ENCODE measurements around the gene TCAF1.

Gene TCAF1

DNA sequence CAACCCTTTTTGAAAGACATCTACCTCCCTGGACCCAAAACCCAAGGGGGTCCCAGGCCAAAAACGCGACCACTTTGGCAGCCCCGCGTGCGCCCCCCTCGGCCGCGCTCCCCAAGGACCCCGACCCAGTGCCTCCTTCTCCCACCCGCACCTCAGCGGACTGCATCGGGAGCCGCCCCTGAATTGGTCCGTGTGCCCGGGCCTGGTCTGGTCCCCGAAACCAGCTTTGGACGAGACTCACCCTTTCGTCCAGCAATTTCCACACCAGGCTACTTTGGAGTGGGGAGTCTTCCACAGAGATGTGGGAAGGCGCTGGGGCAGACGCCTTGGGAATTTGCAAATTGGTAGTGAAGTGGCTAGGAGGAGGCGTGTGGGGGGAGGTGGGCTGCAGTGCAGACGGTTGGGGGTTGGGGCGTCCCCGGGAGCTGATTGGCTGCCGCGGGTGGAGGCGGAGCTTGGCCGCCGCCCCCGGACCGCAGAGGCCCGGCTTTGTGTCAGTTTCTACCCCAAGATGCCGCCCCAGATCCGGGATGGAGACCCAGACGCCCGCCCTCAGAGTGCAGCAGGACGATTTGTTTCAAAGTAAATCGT, 16.9 kb downstream of the TCAF1 start:
- POLR2A ChIA-PET: interaction anchor here (9.0 kb wide), 1 partner anchor 15 kb away, joined by 60 read pairs; the partner anchor contains the start of gene TCAF1
- TF ChIP-seq FOXM1 (IDR thresholded peaks at IDR 0.05; ENCODE audit: borderline replicate concordance) (no peak), NFRKB (IDR thresholded peaks at IDR 0.05) (no peak), ARNT (IDR thresholded peaks at IDR 0.05) (no peak), TARDBP (IDR thresholded peaks at IDR 0.05) (no peak), ZNF384 (IDR thresholded peaks at IDR 0.05) (no peak), HDGF (IDR thresholded peaks at IDR 0.05; ENCODE audit: borderline replicate concordance) (no peak), L3MBTL2 (conservative IDR thresholded peaks at IDR 0.05) (no peak), SP1 (IDR thresholded peaks at IDR 0.05) (no peak), SUZ12 (IDR thresholded peaks at IDR 0.05) (no peak), BHLHE40 (IDR thresholded peaks at IDR 0.05; ENCODE audit: borderline replicate concordance) (no peak), LEF1 (IDR thresholded peaks at IDR 0.05; ENCODE audit: borderline replicate concordance) (no peak), FOXK2 (IDR thresholded peaks at IDR 0.05) (no peak), ELF4 (IDR thresholded peaks at IDR 0.05) (no peak)
- TF ChIP-seq, protein P1, sequence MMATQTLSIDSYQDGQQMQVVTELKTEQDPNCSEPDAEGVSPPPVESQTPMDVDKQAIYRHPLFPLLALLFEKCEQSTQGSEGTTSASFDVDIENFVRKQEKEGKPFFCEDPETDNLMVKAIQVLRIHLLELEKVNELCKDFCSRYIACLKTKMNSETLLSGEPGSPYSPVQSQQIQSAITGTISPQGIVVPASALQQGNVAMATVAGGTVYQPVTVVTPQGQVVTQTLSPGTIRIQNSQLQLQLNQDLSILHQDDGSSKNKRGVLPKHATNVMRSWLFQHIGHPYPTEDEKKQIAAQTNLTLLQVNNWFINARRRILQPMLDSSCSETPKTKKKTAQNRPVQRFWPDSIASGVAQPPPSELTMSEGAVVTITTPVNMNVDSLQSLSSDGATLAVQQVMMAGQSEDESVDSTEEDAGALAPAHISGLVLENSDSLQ (IDR thresholded peaks at IDR 0.05): no peak
- no peak for DNase-seq (ENCODE audit: extremely low spot score)
- CTCF ChIA-PET: no interaction called here

DNA sequence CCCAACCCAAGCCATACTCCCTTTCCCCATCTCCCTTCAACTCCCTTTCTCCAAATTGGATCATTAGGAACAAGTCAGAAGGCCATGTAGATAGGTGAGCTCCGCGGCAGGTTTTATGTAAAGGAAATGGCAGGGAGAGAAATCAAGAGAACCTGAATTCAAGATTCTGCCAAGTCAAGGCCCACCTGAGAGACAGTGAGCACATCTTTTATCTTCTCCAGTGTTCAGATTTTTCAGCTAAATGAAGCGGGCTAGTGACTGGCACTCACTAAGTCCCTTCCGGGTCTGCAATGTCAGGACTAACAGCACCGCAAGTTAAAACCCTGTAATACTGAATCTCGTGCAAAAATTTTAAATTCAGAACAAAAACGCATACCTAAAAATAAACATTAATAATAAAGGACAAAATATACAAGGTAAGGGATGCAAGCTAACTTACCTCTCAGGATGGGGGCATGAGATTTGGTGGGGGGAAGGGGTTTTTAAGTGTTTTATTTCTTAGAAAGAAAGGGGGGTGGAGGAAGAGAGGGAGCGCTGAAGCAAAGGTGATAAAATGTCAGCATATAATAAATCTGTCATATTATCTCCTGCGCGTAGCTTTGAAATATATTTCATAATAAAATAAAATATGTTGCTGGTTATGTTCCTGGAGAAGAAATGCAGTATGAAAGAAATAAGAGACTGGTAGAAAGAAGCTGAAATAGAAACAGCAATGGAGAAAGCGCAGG, 17.6 kb downstream of the TCAF1 start:
- ChIA-PET POLR2A (interaction anchor here (9.0 kb wide), 1 partner anchor 16 kb away, joined by 60 read pairs; the partner anchor contains the start of gene TCAF1), CTCF (no interaction called here)
- TF ChIP-seq CTBP1 (IDR thresholded peaks at IDR 0.05; ENCODE audit: borderline replicate concordance): no peak
- TF ChIP-seq BHLHE40 (IDR thresholded peaks at IDR 0.05; ENCODE audit: borderline replicate concordance): no peak
- no peak for TF ChIP-seq TARDBP (IDR thresholded peaks at IDR 0.05)
- no peak for TF ChIP-seq FOXM1 (IDR thresholded peaks at IDR 0.05; ENCODE audit: borderline replicate concordance)
- no peak for TF ChIP-seq ARNT (IDR thresholded peaks at IDR 0.05)
- no peak for TF ChIP-seq LEF1 (IDR thresholded peaks at IDR 0.05; ENCODE audit: borderline replicate concordance)
- no peak for TF ChIP-seq ELF4 (IDR thresholded peaks at IDR 0.05)
- TF ChIP-seq FOXK2 (IDR thresholded peaks at IDR 0.05): no peak
- TF ChIP-seq ZNF384 (IDR thresholded peaks at IDR 0.05): no peak
- TF ChIP-seq HDGF (IDR thresholded peaks at IDR 0.05; ENCODE audit: borderline replicate concordance): no peak
- DNase-seq (ENCODE audit: extremely low spot score): no peak

DNA sequence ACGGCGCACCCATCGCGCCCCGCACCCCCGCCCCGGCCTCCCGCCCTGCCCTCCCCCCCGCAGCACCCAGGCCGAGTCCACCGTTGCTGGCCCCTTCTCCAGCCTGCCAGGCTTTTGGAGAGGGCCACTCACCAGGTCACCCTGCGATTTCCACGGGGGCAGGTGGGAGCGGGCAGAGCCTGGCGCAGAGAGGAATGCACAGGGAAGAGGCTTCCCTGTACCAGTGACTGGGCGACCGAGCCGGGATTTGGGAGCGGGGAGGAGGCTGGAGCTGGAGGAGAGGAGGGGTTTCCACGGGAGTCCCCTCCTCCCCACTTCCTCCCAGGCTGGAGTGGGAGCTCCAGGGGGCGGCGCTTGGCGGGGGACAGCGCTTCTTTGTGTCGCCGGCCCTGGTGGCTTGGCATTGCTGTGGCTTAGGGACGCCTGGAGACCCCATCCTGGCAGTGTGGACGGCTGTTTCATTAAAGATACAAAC, 19.3 kb downstream of the TCAF1 start:
- no peak for TF ChIP-seq BHLHE40 (IDR thresholded peaks at IDR 0.05; ENCODE audit: borderline replicate concordance)
- no peak for TF ChIP-seq TARDBP (IDR thresholded peaks at IDR 0.05)
- TF ChIP-seq ARNT (IDR thresholded peaks at IDR 0.05): no peak
- no peak for TF ChIP-seq FOXA1 (IDR thresholded peaks at IDR 0.05)
- TF ChIP-seq, protein P1 (IDR thresholded peaks at IDR 0.05): no peak
- no peak for TF ChIP-seq SP1 (IDR thresholded peaks at IDR 0.05)
- TF ChIP-seq CTBP1 (IDR thresholded peaks at IDR 0.05; ENCODE audit: borderline replicate concordance): no peak
- no peak for TF ChIP-seq FOXK2 (IDR thresholded peaks at IDR 0.05)
- no peak for TF ChIP-seq HDGF (IDR thresholded peaks at IDR 0.05; ENCODE audit: borderline replicate concordance)
- TF ChIP-seq ELF4 (IDR thresholded peaks at IDR 0.05): no peak
- no peak for TF ChIP-seq L3MBTL2 (conservative IDR thresholded peaks at IDR 0.05)
- TF ChIP-seq NFRKB (IDR thresholded peaks at IDR 0.05): no peak
- TF ChIP-seq ZNF384 (IDR thresholded peaks at IDR 0.05): no peak
- no peak for DNase-seq (ENCODE audit: extremely low spot score)
- POLR2A ChIA-PET: interaction anchor here (9.0 kb wide), 1 partner anchor 18 kb away, joined by 60 read pairs; the partner anchor contains the start of gene TCAF1
- CTCF ChIA-PET: interaction anchor here (0.6 kb wide), 1 partner anchor 468 kb away, joined by 3 read pairs; no protein-coding TSS in a partner anchor

DNA sequence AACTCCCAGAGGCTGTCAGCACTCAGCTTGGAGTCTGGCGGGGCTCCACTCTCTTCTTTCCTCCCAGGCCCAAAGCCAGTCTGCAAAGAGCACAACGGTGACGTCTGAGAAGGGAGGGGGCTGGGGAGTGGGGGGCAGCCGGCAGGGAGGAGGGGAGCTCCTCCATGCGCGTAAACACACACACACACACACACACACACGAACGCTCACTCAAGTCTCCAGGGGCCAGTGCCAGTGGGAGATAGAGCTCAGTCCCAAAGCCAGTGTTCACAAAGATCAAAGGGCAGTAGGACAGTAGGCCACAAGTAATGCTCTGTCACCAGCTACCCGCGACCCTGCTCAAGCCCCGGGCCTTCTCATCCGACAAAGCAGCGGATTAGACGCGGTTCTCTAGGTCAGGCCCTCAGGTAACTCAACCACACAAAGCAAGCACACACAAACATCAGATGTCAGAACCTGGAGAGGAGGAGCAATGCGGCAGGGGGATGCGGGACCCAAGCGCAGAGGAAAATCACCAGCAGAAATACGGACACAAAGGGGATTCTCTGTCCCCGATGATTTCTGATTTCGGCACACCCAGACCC, 19.9 kb downstream of the TCAF1 start:
- no peak for TF ChIP-seq TARDBP (IDR thresholded peaks at IDR 0.05)
- TF ChIP-seq BHLHE40 (IDR thresholded peaks at IDR 0.05; ENCODE audit: borderline replicate concordance): no peak
- TF ChIP-seq L3MBTL2 (conservative IDR thresholded peaks at IDR 0.05): no peak
- no peak for TF ChIP-seq ELF4 (IDR thresholded peaks at IDR 0.05)
- TF ChIP-seq ARNT (IDR thresholded peaks at IDR 0.05): no peak
- TF ChIP-seq CTBP1 (IDR thresholded peaks at IDR 0.05; ENCODE audit: borderline replicate concordance): no peak
- TF ChIP-seq SUZ12 (IDR thresholded peaks at IDR 0.05): no peak
- TF ChIP-seq FOXM1 (IDR thresholded peaks at IDR 0.05; ENCODE audit: borderline replicate concordance): no peak
- no peak for TF ChIP-seq FOXA1 (IDR thresholded peaks at IDR 0.05)
- TF ChIP-seq HDGF (IDR thresholded peaks at IDR 0.05; ENCODE audit: borderline replicate concordance): no peak
- no peak for TF ChIP-seq NFRKB (IDR thresholded peaks at IDR 0.05)
- TF ChIP-seq LEF1 (IDR thresholded peaks at IDR 0.05; ENCODE audit: borderline replicate concordance): no peak
- TF ChIP-seq SP1 (IDR thresholded peaks at IDR 0.05): no peak
- no peak for TF ChIP-seq ZNF384 (IDR thresholded peaks at IDR 0.05)
- TF ChIP-seq FOXK2 (IDR thresholded peaks at IDR 0.05): no peak
- TF ChIP-seq, protein P1 (IDR thresholded peaks at IDR 0.05): no peak
- ChIA-PET POLR2A (interaction anchor here (9.0 kb wide), 1 partner anchor 18 kb away, joined by 60 read pairs; the partner anchor contains the start of gene TCAF1), CTCF (no interaction called here)
- no peak for DNase-seq (ENCODE audit: extremely low spot score)

DNA sequence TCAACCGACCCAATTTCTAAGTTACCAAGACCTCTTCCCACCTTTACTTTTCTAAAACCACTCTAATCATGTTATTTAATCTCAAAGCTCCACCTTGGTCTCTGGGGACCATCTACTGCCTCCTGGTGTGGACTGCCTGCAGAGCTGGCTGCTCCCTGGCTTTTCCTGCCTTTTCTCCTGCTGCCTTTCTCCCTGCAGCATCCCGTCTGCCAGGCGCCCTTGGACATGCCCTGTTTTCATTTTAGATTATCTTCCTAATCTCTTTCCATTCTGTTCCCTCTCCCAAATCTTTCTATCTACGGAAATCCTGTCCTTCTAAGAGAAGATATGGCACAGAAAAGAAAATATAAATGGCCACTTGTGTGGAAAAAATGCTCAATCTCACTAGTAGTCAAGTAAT, 23.1 kb downstream of the TCAF1 start:
- DNase-seq (ENCODE audit: extremely low spot score): no peak
- ChIA-PET CTCF (no interaction called here), POLR2A (interaction anchor here (1.3 kb wide), 1 partner anchor 23 kb away, joined by 3 read pairs; the partner anchor contains the start of gene TCAF1)
- TF ChIP-seq NFRKB (IDR thresholded peaks at IDR 0.05) (no peak), TARDBP (IDR thresholded peaks at IDR 0.05) (no peak)
